Muscle of leg (tissue), 11 donors: ENCODE measurements around the gene TBRG4. TPM values are rescaled to one million over a fixed set of nuclear protein-coding genes. Genes with fewer than 3 reads are reported as not detected.

ENCODE experiments used
- DNase-seq: peaks from one replicate; pipeline ENCODE4 v3.0.0; 2013
- H3K27ac ChIP-seq: one replicate; pipeline ENCODE4 v1.5.1; 2013; ENCODE audit warnings: mild to moderate bottlenecking, low read length, control low read depth
- H3K27me3 ChIP-seq: one replicate; pipeline ENCODE4 v1.6.1; 2013; ENCODE audit warnings: low read length; ENCODE audit not compliant: control insufficient read depth, insufficient read depth
- H3K36me3 ChIP-seq: one replicate; pipeline ENCODE4 v1.6.1; 2013; ENCODE audit warnings: low read length; ENCODE audit not compliant: control insufficient read depth, insufficient read depth
- H3K4me1 ChIP-seq: one replicate; pipeline ENCODE4 v1.6.1; 2013; ENCODE audit warnings: low read length; ENCODE audit not compliant: control insufficient read depth, insufficient read depth
- H3K4me3 ChIP-seq: one replicate; pipeline ENCODE4 v1.5.1; 2013; ENCODE audit warnings: low read length, control low read depth
- H3K9me3 ChIP-seq: replicated peaks from 2 replicates; pipeline ENCODE4 v1.6.1; 2013; ENCODE audit warnings: low read depth, low read length; ENCODE audit not compliant: control insufficient read depth
- WGBS: methylation state at CpG from one replicate; pipeline ENCODE4 v1.1.5; 2013; ENCODE audit warnings: missing lambda C conversion rate; ENCODE audit not compliant: insufficient coverage; 5-methylcytosine and 5-hydroxymethylcytosine counted together
- polyA plus RNA-seq, 8 donors: library from polyadenylated mRNA; unstranded; fragments of 120-200 nt; gene quantifications; one replicate each; pipeline versions ENCODE4 v1.2.1 to v1.2.3, GENCODE V29; 2013; ENCODE audit warnings: inconsistent platforms in 1 of 8, low replicate concordance in 1 of 8; ENCODE audit not compliant: insufficient read length in 8 of 8, insufficient read depth in 1 of 8
- total RNA-seq: library from RNA; stranded (reverse); fragments of 120-200 nt; gene quantifications from one replicate; pipeline ENCODE4 v1.2.4, GENCODE V29; 2013

The TBRG4 gene
- total and polyA plus RNA-seq, 9 donors = 35.5 to 45.2 (median 39.6) TPM

- 58% methylated on average over 4 of the region's 4 CpGs for WGBS
- Histone ChIP-seq H3K27me3 (no peaks in the 10 kb centered on the region), H3K36me3 (no peaks in the 10 kb centered on the region), H3K4me1 (no peaks in the 10 kb centered on the region), H3K4me3 (no peak overlapping the region), H3K27ac (no peak overlapping the region), H3K9me3 (no peaks in the 10 kb centered on the region)
- no peak for DNase-seq
These were observed 20.4 kb upstream of the TBRG4 start for GRCh38 chr7:45131891-45132290.

- H3K9me3 ChIP-seq = no peaks in the 10 kb centered on the region
- peaks cover 4% of the 10 kb centered on the region for H3K4me1 ChIP-seq
- no peak overlapping the region for H3K27ac ChIP-seq
- H3K4me3 ChIP-seq = no peak overlapping the region
- DNase-seq = no peak
- 82% methylated on average over 4 of the region's 9 CpGs for WGBS
- H3K27me3 ChIP-seq = no peaks in the 10 kb centered on the region
- H3K36me3 ChIP-seq = no peaks in the 10 kb centered on the region
These were observed 19.4 kb upstream of the TBRG4 start for GRCh38 chr7:45130910-45131309.

GRCh38 chr7:45129906-45130305, 18.4 kb upstream of the TBRG4 start:
- Histone ChIP-seq H3K27me3 (no peaks in the 10 kb centered on the region), H3K36me3 (no peaks in the 10 kb centered on the region), H3K9me3 (no peaks in the 10 kb centered on the region), H3K27ac (no peak overlapping the region), H3K4me1 (peaks cover 4% of the 10 kb centered on the region), H3K4me3 (no peak overlapping the region)
- DNase-seq = no peak
- WGBS = 51% methylated on average over 11 of the region's 12 CpGs

GRCh38 chr7:45129181-45129800, 17.8 kb upstream of the TBRG4 start:
- Histone ChIP-seq H3K36me3 (no peaks in the 10 kb centered on the region), H3K27me3 (no peaks in the 10 kb centered on the region), H3K4me3 (no peak overlapping the region), H3K4me1 (peaks cover 4% of the 10 kb centered on the region), H3K9me3 (no peaks in the 10 kb centered on the region), H3K27ac (no peak overlapping the region)
- no peak for DNase-seq
- 59% methylated on average over 15 of the region's 15 CpGs for WGBS

- DNase-seq = no peak
These were observed 15.4 kb upstream of the TBRG4 start for GRCh38 chr7:45126920-45127319.

GRCh38 chr7:45126201-45126600, 14.7 kb upstream of the TBRG4 start:
- Histone ChIP-seq H3K4me3 (no peak overlapping the region), H3K27ac (no peak overlapping the region), H3K9me3 (no peaks in the 10 kb centered on the region), H3K36me3 (no peaks in the 10 kb centered on the region), H3K4me1 (peaks cover 4% of the 10 kb centered on the region), H3K27me3 (no peaks in the 10 kb centered on the region)
- DNase-seq = no peak
- WGBS = 55% methylated on average over 4 of the region's 6 CpGs

More at GRCh38 chr7:45126920-45127319, 15.4 kb upstream of the TBRG4 start:
- Histone ChIP-seq H3K4me1 (peaks cover 4% of the 10 kb centered on the region), H3K36me3 (no peaks in the 10 kb centered on the region), H3K27ac (no peak overlapping the region), H3K27me3 (no peaks in the 10 kb centered on the region), H3K9me3 (no peaks in the 10 kb centered on the region), H3K4me3 (no peak overlapping the region)
- WGBS = 74% methylated on average over 5 of the region's 6 CpGs

GRCh38 chr7:45125193-45125904, 13.9 kb upstream of the TBRG4 start:
- no peaks in the 10 kb centered on the region for H3K27me3 ChIP-seq
- no peaks in the 10 kb centered on the region for H3K9me3 ChIP-seq
- no peak overlapping the region for H3K27ac ChIP-seq
- peaks cover 4% of the 10 kb centered on the region for H3K4me1 ChIP-seq
- no peak overlapping the region for H3K4me3 ChIP-seq
- DNase-seq = no peak
- H3K36me3 ChIP-seq = no peaks in the 10 kb centered on the region
- 87% methylated on average over 8 of the region's 11 CpGs for WGBS

- H3K36me3 ChIP-seq = no peaks in the 10 kb centered on the region
- H3K27ac ChIP-seq = no peak overlapping the region
- H3K4me3 ChIP-seq = no peak overlapping the region
- no peaks in the 10 kb centered on the region for H3K27me3 ChIP-seq
- no peaks in the 10 kb centered on the region for H3K9me3 ChIP-seq
- peaks cover 4% of the 10 kb centered on the region for H3K4me1 ChIP-seq
- WGBS = 56% methylated on average over 9 of the region's 12 CpGs
- DNase-seq = no peak
These were observed 12.6 kb upstream of the TBRG4 start for GRCh38 chr7:45123913-45124710.

- no peak for DNase-seq
- WGBS = 55% methylated on average over 10 of the region's 16 CpGs
- Histone ChIP-seq H3K27me3 (no peaks in the 10 kb centered on the region), H3K4me1 (peaks cover 4% of the 10 kb centered on the region), H3K4me3 (no peak overlapping the region), H3K36me3 (no peaks in the 10 kb centered on the region), H3K9me3 (no peaks in the 10 kb centered on the region), H3K27ac (no peak overlapping the region)
These were observed 11.7 kb upstream of the TBRG4 start for GRCh38 chr7:45122975-45123860.
